Stomach (tissue), 4 donors: ENCODE data around the gene DOCK1.

Source experiments
- CTCF ChIP-seq, 7 experiments: fragments of 450-650 bp in 4 of 7; fragments of 200-600 bp in 3 of 7; sonication (generic) in 3 of 7; IDR thresholded peaks; one replicate each; pipeline ENCODE4 v1.5.1; 2016 to 2019; ENCODE audit warnings: antibody characterized with exemption in 7 of 7, control low read depth in 2 of 7, mild to moderate bottlenecking in 1 of 7
- EP300 ChIP-seq: sonication (generic); formaldehyde crosslinking; IDR thresholded peaks from one replicate; pipeline ENCODE4 v1.6.1; 2017; ENCODE audit warnings: antibody characterized with exemption
- POLR2A ChIP-seq, 4 donors: fragments of 450-650 bp; IDR thresholded peaks; one replicate each; pipeline ENCODE4 v1.6.1; 2016; ENCODE audit warnings: antibody characterized with exemption in 4 of 4, control low read depth in 2 of 4, mild to moderate bottlenecking in 1 of 4, moderate library complexity in 1 of 4
- POLR2AphosphoS5 ChIP-seq, 3 donors: sonication (generic); formaldehyde crosslinking; IDR thresholded peaks; one replicate each; pipeline ENCODE4 v1.6.1; 2016; ENCODE audit warnings: antibody characterized with exemption in 3 of 3

- TF ChIP-seq CTCF (IDR thresholded peaks at IDR 0.05) (no peak), POLR2A (IDR thresholded peaks at IDR 0.05) (no peak), EP300 (no peak), POLR2AphosphoS5 (IDR thresholded peaks at IDR 0.05) (no peak)
Measured at GRCh38 chr10:127259347-127259746, 354.1 kb downstream of the DOCK1 start.
